Psoas muscle (tissue), 8 donors: ENCODE data around the gene ZNF488. TPM values are rescaled to one million over a fixed set of nuclear protein-coding genes. Genes with fewer than 3 reads are reported as not detected.

Experiments used
- ATAC-seq, 4 donors: fragments of 200-7000 bp; cut with Tn5 transposase; one replicate each; pipeline ENCODE4 v1.9.1; 2020; ENCODE audit warnings: moderate library complexity in 3 of 4, mild to moderate bottlenecking in 2 of 4
- DNase-seq, 2 donors: peaks; one replicate each; pipeline ENCODE4 v3.0.0-alpha.2; 2020
- H3K27ac ChIP-seq: fragments of 200-600 bp; one replicate; pipeline ENCODE4 v1.8.0; 2022
- H3K27me3 ChIP-seq, 3 donors: fragments of 200-600 bp in 1 of 3; one replicate each; pipeline versions ENCODE4 v1.6.1 to v1.8.0; 2013 to 2022; ENCODE audit warnings: low read length in 2 of 3, mild to moderate bottlenecking in 2 of 3, moderate library complexity in 1 of 3; ENCODE audit not compliant: insufficient read depth in 3 of 3
- H3K36me3 ChIP-seq, 2 donors: fragments of 200-600 bp in 1 of 2; one replicate each; pipeline versions ENCODE4 v1.6.1 to v1.8.0; 2013 to 2022; ENCODE audit warnings: low read depth in 1 of 2, mild to moderate bottlenecking in 1 of 2, moderate library complexity in 1 of 2; ENCODE audit not compliant: insufficient read depth in 1 of 2
- H3K4me1 ChIP-seq: fragments of 200-600 bp; one replicate; pipeline ENCODE4 v1.8.0; 2022
- H3K4me3 ChIP-seq: fragments of 200-600 bp; one replicate; pipeline ENCODE4 v1.8.0; 2022; ENCODE audit warnings: mild to moderate bottlenecking
- H3K9me3 ChIP-seq: fragments of 200-600 bp; one replicate; pipeline ENCODE4 v1.8.0; 2022
- WGBS, 3 donors: extraction: QIAGEN DNeasy Blood & Tissue Kit; methylation state at CpG; one replicate each; pipeline versions ENCODE4 v1.1.6 to v1.1.7; 2013; 5-methylcytosine and 5-hydroxymethylcytosine counted together
- intact Hi-C, 2 donors: fragments of 100-400 bp; cut with DNase I; formaldehyde crosslinking; loops; one replicate each; pipeline versions ENCODE4 v1.11.0 to v1.14.2; 2022
- polyA plus RNA-seq, 3 donors: library from polyadenylated mRNA; stranded (reverse); fragments of 200-250 nt; gene quantifications; one replicate each; pipeline ENCODE4 v1.2.3, GENCODE V29; 2013
- total RNA-seq, 4 donors: library from RNA; stranded (reverse); fragmentation: NEBNext Ultra II Directional in 2 of 4; extraction: Animal tissue kit (Norgen Biotek cat#: 25700) in 2 of 4; gene quantifications; one replicate each; pipeline versions ENCODE4 v1.2.1 to v1.2.4, GENCODE V29; 2021 to 2023
- TF ChIP-seq, protein P1 (sequence below): fragments of 200-600 bp; IDR thresholded peaks from one replicate; pipeline ENCODE4 v1.8.0; 2022; ENCODE audit warnings: antibody characterized with exemption
- donor health status: healthy with polysubstance abuse.
- donor health status: DM: no; HTN: no; CAD: no; lungs with moderate emphysema.
- donor health status: Bipolar disorder and iron deficiency.
- donor health status: healthy.
- donor health status: DM: yes; HTN: yes; CAD: no.
- donor health status: DM: no; HTN: no; CAD: no.
- donor health status: DM: no; HTN: no; CAD: no.
- donor health status: DM: yes; HTN: yes; CAD: no.

ZNF488 gene
- total and polyA plus RNA-seq, 7 donors = 0.03 to 0.15 (median 0.07) TPM; not detected in 2

DNA sequence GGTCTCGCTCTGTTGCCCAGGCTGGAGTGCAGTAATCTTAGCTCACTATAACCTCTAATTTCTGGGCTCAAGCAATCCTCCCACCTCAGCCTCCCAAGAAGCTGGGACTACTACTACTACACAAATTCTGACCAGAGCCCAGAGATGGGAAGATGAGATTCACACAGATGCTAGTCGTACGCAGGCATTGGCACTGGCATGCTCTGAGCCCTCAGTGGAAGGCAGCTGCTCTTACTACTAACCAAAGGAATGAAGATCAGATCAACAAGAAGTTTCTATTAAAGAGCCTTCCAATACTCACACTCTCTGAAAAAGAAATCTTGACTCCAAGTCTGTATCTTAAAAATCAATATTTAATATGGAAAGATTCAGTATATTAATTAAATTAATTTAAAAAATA lies 51.1 kb downstream of the ZNF488 start:
- no peak overlapping the region for H3K4me3 ChIP-seq
- 63 to 73% (median 70%) methylated on average over 3 of the region's 3 CpGs for WGBS, 3 donors
- DNase-seq = peak in 1 of 2 donors; percentile 6

DNA sequence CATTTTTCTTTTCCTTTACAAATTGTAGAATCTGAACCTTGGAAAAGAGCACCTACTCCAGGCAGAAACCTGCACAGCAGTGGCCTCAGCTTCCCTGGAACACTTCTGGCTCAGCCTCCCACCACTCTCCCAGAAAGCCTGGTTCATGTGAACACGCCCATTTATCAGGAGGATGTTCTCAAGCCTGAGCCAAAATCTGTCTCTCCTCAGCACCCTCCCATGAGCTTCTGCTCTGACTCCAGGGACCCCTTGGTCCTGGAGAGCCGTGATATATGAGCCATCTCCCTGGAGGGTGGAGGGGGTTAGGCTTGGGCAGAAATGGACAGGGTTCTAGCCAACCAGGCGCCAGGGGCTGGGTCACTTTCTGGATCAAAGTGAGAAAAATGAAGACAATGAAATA lies 51.7 kb downstream of the ZNF488 start:
- Histone ChIP-seq H3K4me1 (no peaks in the 10 kb centered on the region), H3K9me3 (no peaks in the 10 kb centered on the region), H3K36me3 (no peaks in the 10 kb centered on the region), H3K27ac (no peak overlapping the region), H3K4me3 (no peak overlapping the region), H3K27me3 (peaks cover 0 to 3% (median 0%) of the 10 kb centered on the region in 3 donors)
- ATAC-seq (no peak), DNase-seq (peak in 1 of 2 donors; percentile 4)
- intact Hi-C loops = no loop called here
- WGBS, 3 donors = 65 to 76% (median 66%) methylated on average over 3 of the region's 3 CpGs
- TF ChIP-seq, protein P1, sequence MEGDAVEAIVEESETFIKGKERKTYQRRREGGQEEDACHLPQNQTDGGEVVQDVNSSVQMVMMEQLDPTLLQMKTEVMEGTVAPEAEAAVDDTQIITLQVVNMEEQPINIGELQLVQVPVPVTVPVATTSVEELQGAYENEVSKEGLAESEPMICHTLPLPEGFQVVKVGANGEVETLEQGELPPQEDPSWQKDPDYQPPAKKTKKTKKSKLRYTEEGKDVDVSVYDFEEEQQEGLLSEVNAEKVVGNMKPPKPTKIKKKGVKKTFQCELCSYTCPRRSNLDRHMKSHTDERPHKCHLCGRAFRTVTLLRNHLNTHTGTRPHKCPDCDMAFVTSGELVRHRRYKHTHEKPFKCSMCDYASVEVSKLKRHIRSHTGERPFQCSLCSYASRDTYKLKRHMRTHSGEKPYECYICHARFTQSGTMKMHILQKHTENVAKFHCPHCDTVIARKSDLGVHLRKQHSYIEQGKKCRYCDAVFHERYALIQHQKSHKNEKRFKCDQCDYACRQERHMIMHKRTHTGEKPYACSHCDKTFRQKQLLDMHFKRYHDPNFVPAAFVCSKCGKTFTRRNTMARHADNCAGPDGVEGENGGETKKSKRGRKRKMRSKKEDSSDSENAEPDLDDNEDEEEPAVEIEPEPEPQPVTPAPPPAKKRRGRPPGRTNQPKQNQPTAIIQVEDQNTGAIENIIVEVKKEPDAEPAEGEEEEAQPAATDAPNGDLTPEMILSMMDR = no peak

More for the DNA sequence above, 51.1 kb downstream of the ZNF488 start:
- Histone ChIP-seq H3K27me3 (peaks cover 0 to 3% (median 0%) of the 10 kb centered on the region in 3 donors), H3K27ac (no peak overlapping the region), H3K36me3 (no peaks in the 10 kb centered on the region), H3K9me3 (no peaks in the 10 kb centered on the region), H3K4me1 (no peaks in the 10 kb centered on the region)
- TF ChIP-seq, protein P1 = no peak
- no peak for ATAC-seq
- intact Hi-C loops = no loop called here

DNA sequence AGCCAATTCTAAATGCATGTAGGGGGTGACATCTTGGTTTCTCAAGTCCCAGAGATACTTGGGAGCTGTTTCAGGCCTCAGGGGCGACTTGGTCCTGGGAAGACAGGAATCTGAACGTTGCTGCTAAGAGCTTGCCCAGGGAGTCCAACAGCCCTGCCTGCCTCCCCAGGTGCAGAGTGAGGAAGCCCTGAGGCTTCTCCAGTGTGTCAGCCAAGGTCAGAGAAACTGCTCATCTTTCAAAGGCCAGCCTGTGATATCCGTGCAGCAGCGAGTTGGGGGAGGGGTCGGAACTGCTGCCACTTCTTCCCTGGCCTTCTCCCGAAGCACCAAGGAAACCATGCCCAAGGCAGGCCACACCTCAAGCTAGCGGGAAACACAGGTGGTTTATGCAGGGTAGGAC lies 52.1 kb downstream of the ZNF488 start:
- intact Hi-C loops = no loop called here
- H3K9me3 ChIP-seq = no peaks in the 10 kb centered on the region
- ATAC-seq = no peak
- TF ChIP-seq, protein P1 = no peak
- no peaks in the 10 kb centered on the region for H3K36me3 ChIP-seq
- WGBS, 3 donors = 58 to 78% (median 64%) methylated on average over 7 of the region's 7 CpGs
- no peaks in the 10 kb centered on the region for H3K4me1 ChIP-seq
- peaks cover 0 to 3% (median 0%) of the 10 kb centered on the region in 3 donors for H3K27me3 ChIP-seq
- no peak overlapping the region for H3K27ac ChIP-seq
- no peak overlapping the region for H3K4me3 ChIP-seq
- DNase-seq = peak in 1 of 2 donors; percentile 20

DNA sequence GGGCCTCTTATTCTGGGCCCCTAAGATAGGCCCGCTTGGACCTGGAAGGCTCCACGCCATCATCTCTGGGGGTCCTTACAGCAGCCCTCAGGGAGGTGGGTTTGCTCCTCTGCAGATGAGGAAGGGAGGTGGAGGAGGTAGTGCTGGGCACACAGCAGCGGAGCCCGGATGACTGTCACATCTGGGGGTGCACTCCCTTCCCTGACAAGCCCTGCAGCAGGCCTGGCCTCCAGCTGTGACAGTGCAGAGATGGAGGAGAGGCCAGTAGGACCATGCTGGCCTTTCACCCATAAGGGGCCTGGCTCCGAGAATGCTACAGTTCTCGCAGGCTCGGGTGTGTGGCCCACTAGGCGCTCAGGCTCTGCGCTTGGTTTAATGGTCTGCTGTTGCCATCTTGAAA lies 52.6 kb downstream of the ZNF488 start:
- no peaks in the 10 kb centered on the region for H3K36me3 ChIP-seq
- H3K4me3 ChIP-seq = no peak overlapping the region
- no peaks in the 10 kb centered on the region for H3K9me3 ChIP-seq
- H3K27ac ChIP-seq = no peak overlapping the region
- H3K27me3 ChIP-seq = peaks cover 0 to 3% (median 0%) of the 10 kb centered on the region in 3 donors
- DNase-seq (peak in 1 of 2 donors; percentile 10), ATAC-seq (no peak)
- H3K4me1 ChIP-seq = no peaks in the 10 kb centered on the region
- intact Hi-C loops = no loop called here
- 96 to 99% (median 97%) methylated on average over 9 of the region's 9 CpGs for WGBS, 3 donors
- TF ChIP-seq, protein P1 = no peak

DNA sequence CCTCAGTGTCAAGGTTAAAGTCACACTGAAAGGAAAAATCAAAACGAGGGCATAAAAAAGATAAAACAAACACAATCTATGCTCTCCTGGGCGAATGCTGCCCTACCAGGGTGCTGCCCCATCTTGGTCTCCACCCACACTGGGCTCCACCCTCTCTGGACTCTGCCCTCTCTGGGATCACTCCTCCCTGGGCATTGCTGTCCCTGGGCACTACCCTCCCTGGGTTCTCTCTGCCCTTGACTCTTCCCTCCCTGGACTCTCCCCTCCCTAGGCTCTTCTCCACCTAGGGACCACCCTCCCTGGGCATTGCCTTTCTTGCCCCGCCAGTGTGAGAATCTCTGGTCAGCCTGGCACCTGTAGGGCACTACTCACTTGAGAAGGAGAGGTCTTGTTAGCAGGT lies 53.3 kb downstream of the ZNF488 start:
- WGBS, 3 donors = 68 to 82% (median 76%) methylated on average over 3 of the region's 3 CpGs
- Histone ChIP-seq H3K4me3 (no peak overlapping the region), H3K36me3 (no peaks in the 10 kb centered on the region), H3K27ac (no peak overlapping the region), H3K4me1 (no peaks in the 10 kb centered on the region), H3K9me3 (no peaks in the 10 kb centered on the region), H3K27me3 (no peaks in the 10 kb centered on the region)
- DNase-seq = peak in 1 of 2 donors; percentile 12
- no peak for ATAC-seq
- intact Hi-C loops = no loop called here
- TF ChIP-seq, protein P1 = no peak
